SU-DHL-6 (cell line): ENCODE results near the gene BIRC5.

Experiments used
- EZH2phosphoT487 ChIP-seq: fragments of 200-600 bp; sonication (generic), shearing (Covaris generic); conservative IDR thresholded peaks from 2 replicates; pipeline ENCODE4 v1.6.1; 2018; ENCODE audit warnings: mild to moderate bottlenecking, antibody characterized with exemption, low read length, moderate library complexity, mixed read lengths
- TF ChIP-seq, protein P1 (sequence below): fragments of 200-600 bp; sonication (generic); IDR thresholded peaks from one replicate; pipeline ENCODE4 v1.5.1; 2017; ENCODE audit warnings: antibody characterized with exemption, mild to moderate bottlenecking, low read length, moderate library complexity; ENCODE audit not compliant: insufficient read depth, poor library complexity, severe bottlenecking

DNA sequence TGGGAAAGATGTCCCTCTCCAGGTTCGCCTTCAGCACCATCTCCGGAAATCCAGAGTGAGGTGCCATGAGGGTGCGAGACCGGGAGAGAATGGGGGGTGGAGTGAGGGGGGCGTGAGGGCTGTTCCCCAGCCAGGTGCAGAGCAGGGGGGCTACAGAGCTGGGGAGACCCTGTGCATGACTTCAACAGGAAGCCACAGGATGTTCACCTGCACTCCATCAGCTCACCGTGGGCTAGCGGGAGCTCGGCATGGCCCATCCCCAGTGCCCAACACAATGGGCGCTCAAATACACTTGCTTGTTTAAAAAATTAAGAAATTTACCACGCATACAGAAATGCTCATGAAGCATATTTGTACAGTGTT is 45.1 kb downstream of the BIRC5 start:
- TF ChIP-seq, protein P1, sequence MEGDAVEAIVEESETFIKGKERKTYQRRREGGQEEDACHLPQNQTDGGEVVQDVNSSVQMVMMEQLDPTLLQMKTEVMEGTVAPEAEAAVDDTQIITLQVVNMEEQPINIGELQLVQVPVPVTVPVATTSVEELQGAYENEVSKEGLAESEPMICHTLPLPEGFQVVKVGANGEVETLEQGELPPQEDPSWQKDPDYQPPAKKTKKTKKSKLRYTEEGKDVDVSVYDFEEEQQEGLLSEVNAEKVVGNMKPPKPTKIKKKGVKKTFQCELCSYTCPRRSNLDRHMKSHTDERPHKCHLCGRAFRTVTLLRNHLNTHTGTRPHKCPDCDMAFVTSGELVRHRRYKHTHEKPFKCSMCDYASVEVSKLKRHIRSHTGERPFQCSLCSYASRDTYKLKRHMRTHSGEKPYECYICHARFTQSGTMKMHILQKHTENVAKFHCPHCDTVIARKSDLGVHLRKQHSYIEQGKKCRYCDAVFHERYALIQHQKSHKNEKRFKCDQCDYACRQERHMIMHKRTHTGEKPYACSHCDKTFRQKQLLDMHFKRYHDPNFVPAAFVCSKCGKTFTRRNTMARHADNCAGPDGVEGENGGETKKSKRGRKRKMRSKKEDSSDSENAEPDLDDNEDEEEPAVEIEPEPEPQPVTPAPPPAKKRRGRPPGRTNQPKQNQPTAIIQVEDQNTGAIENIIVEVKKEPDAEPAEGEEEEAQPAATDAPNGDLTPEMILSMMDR = no peak
- TF ChIP-seq EZH2phosphoT487 = no peak
